Panc1 (cell line): ENCODE data around the gene RBL1.

Source experiments
- CTCF ChIP-seq: fragments of 450-650 bp; IDR thresholded peaks from 2 replicates; pipeline ENCODE4 v1.5.1; 2017; ENCODE audit warnings: mild to moderate bottlenecking
- POLR2AphosphoS5 ChIP-seq: IDR thresholded peaks from 2 replicates; pipeline ENCODE4 v1.6.1; 2012; ENCODE audit warnings: mild to moderate bottlenecking, low read depth, low read length, moderate library complexity
- SIN3A ChIP-seq: IDR thresholded peaks from 2 replicates; pipeline ENCODE4 v1.6.1; 2012; ENCODE audit warnings: low read depth, mild to moderate bottlenecking, low read length, moderate library complexity, borderline replicate concordance; ENCODE audit not compliant: insufficient read depth

- TF ChIP-seq CTCF = no peak
- 0 out of 2 replicates have a peak, but pooled peaks have one; percentile 10 for TF ChIP-seq SIN3A
- TF ChIP-seq POLR2AphosphoS5 = no peak
These were observed 145.2 kb downstream of the RBL1 start for GRCh38 chr20:36950414-36951197.
